ENCODE data around the gene IFNGR1.

GRCh38 chr6:137248702-137249101 lies 29.5 kb upstream of the IFNGR1 start:
- TF ChIP-seq CTCF (IDR thresholded peaks at IDR 0.05; ENCODE audit: low read depth, low read length, poor library complexity, severe bottlenecking) (no peak), EZH2phosphoT487 (IDR thresholded peaks at IDR 0.05; ENCODE audit: borderline replicate concordance, low read length) (no peak)

Data from DOHH2 (cell line).